Thyroid gland (tissue), 4 donors: ENCODE data around the gene CBR4.
"Not testable (repeated sequence)": the region's sequence is repeated elsewhere in the genome, so short reads cannot be mapped to it uniquely, and the experiment has no call there.

Experiments
- CTCF ChIP-seq, 6 experiments: fragments of 200-600 bp in 3 of 6; fragments of 450-650 bp in 3 of 6; sonication (generic) in 3 of 6; IDR thresholded peaks; one replicate each; pipeline ENCODE4 v1.5.1; 2016 to 2019; ENCODE audit warnings: antibody characterized with exemption in 6 of 6, mild to moderate bottlenecking in 2 of 6, inconsistent platforms in 1 of 6, moderate library complexity in 1 of 6
- POLR2A ChIP-seq, 2 donors: fragments of 450-650 bp; IDR thresholded peaks; one replicate each; pipeline ENCODE4 v1.6.1; 2017; ENCODE audit warnings: antibody characterized with exemption in 2 of 2, mild to moderate bottlenecking in 2 of 2, moderate library complexity in 1 of 2

DNA sequence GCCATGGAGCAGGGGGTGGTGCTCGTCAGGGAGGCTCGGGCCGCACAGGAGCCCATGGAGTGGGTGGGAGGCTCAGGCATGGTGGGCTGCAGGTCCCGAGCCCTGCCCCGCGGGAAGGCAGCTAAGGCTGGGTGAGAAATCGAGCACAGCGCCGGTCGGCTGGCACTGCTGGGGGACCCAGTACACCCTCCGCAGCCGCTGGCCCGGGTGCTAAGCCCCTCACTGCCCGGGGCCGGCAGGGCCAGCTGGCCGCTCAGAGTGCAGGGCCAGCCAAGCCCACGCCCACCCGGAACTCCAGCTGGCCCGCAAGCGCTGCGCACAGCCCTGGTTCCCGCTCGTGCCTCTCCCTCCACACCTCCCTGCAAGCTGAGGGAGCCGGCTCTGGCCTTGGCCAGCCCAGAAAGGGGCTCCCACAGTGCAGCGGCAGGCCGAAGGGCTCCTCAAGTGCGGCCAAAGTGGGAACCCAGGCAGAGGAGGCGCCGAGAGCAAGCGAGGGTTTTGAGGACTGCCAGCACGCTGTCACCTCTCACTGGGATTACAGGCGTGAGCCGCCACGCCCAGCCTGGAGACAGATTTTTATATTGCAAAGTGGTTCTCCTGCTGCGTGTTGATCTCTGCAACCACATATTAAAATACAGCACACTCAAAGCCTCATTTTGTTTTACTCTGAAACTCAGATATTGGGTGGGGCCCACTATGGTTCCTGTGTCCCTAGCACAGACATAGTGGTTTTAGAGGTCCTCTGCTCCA, 26.0 kb upstream of the CBR4 start:
- TF ChIP-seq POLR2A, CTCF (IDR thresholded peaks at IDR 0.05): not testable (repeated sequence)
